GM18507 (cell line): ENCODE results near the gene PLEKHH3.

Source experiments
- DNase-seq: peaks from one replicate; pipeline ENCODE4 v3.0.0; 2011; ENCODE audit warnings: low read depth; ENCODE audit not compliant: insufficient read length; ENCODE audit errors: extremely low spot score
- FAIRE-seq: peaks from 2 replicates; lab custom pipeline; 2011; peaks lifted over from hg19 to GRCh38; lab: Jason Lieb, UNC

Gene PLEKHH3

GRCh38 chr17:42676424-42677011 is at the start of gene PLEKHH3:
Gene PLEKHH3 (minus strand): TSS chr17:42676994. CDS start chr17:42676563, 431 bp downstream.
- DNase-seq (no peak), FAIRE-seq (no peak)

GRCh38 chr17:42725143-42725542 is 48.3 kb upstream of the PLEKHH3 start:
- FAIRE-seq (no peak), DNase-seq (no peak)

GRCh38 chr17:42723636-42724035 is 46.8 kb upstream of the PLEKHH3 start:
- DNase-seq = no peak
- no peak for FAIRE-seq

- FAIRE-seq (peak; percentile 80), DNase-seq (peak; percentile 49)
Measured at GRCh38 chr17:42720996-42721583, 44.3 kb upstream of the PLEKHH3 start.

GRCh38 chr17:42709561-42709960 is 32.8 kb upstream of the PLEKHH3 start:
- FAIRE-seq (no peak), DNase-seq (no peak)

GRCh38 chr17:42708588-42708987 is 31.8 kb upstream of the PLEKHH3 start:
- no peak for DNase-seq
- no peak for FAIRE-seq

- DNase-seq (no peak), FAIRE-seq (no peak)
Measured at GRCh38 chr17:42706732-42707131, 29.9 kb upstream of the PLEKHH3 start.

- peak; percentile 95 for FAIRE-seq
Measured at GRCh38 chr17:42704837-42705494, 28.2 kb upstream of the PLEKHH3 start.

GRCh38 chr17:42704490-42704836 is 27.7 kb upstream of the PLEKHH3 start:
- DNase-seq = no peak
- FAIRE-seq = no peak

More at GRCh38 chr17:42704837-42705494, 28.2 kb upstream of the PLEKHH3 start:
- no peak for DNase-seq

- DNase-seq = no peak
- no peak for FAIRE-seq
Measured at GRCh38 chr17:42702446-42702845, 25.7 kb upstream of the PLEKHH3 start.

- DNase-seq (no peak), FAIRE-seq (no peak)
Measured at GRCh38 chr17:42700586-42701289, 23.9 kb upstream of the PLEKHH3 start.

- no peak for FAIRE-seq
- no peak for DNase-seq
Measured at GRCh38 chr17:42699415-42699740, 22.6 kb upstream of the PLEKHH3 start.

GRCh38 chr17:42698736-42699414 is 22.1 kb upstream of the PLEKHH3 start:
- no peak for FAIRE-seq
- DNase-seq = no peak

- no peak for FAIRE-seq
- no peak for DNase-seq
Measured at GRCh38 chr17:42697108-42697811, 20.5 kb upstream of the PLEKHH3 start.

- no peak for FAIRE-seq
- no peak for DNase-seq
Measured at GRCh38 chr17:42695500-42695899, 18.7 kb upstream of the PLEKHH3 start.

GRCh38 chr17:42694524-42694923 is 17.7 kb upstream of the PLEKHH3 start:
- DNase-seq (no peak), FAIRE-seq (no peak)

GRCh38 chr17:42692489-42692888 is 15.7 kb upstream of the PLEKHH3 start:
- FAIRE-seq = no peak
- DNase-seq = no peak

- DNase-seq = no peak
- FAIRE-seq = no peak
Measured at GRCh38 chr17:42691021-42691545, 14.3 kb upstream of the PLEKHH3 start.

GRCh38 chr17:42690596-42690995 is 13.8 kb upstream of the PLEKHH3 start:
- FAIRE-seq (no peak), DNase-seq (no peak)
